Erythroblast (primary cell): ENCODE results near the gene CNTNAP1.
"Not testable (repeated sequence)": the region's sequence is repeated elsewhere in the genome, so short reads cannot be mapped to it uniquely, and the experiment has no call there.

Source experiments
- DNase-seq, 2 experiments: peaks; one replicate each; lab custom pipeline; 2025; lab: John Stamatoyannopoulos, UW
- GATA1 ChIP-seq: IDR thresholded peaks from 2 replicates; pipeline ENCODE4 v1.6.1; 2011; ENCODE audit warnings: low read depth, mild to moderate bottlenecking, control low read depth, low read length, moderate library complexity
- POLR2A ChIP-seq: IDR thresholded peaks from 2 replicates; pipeline ENCODE4 v1.6.1; 2011; ENCODE audit warnings: mild to moderate bottlenecking, low read length

The CNTNAP1 gene

GRCh38 chr17:42660692-42661345, 21.5 kb upstream of the CNTNAP1 start:
- no peak for TF ChIP-seq GATA1
- TF ChIP-seq POLR2A = no peak
- no peak for DNase-seq

DNA sequence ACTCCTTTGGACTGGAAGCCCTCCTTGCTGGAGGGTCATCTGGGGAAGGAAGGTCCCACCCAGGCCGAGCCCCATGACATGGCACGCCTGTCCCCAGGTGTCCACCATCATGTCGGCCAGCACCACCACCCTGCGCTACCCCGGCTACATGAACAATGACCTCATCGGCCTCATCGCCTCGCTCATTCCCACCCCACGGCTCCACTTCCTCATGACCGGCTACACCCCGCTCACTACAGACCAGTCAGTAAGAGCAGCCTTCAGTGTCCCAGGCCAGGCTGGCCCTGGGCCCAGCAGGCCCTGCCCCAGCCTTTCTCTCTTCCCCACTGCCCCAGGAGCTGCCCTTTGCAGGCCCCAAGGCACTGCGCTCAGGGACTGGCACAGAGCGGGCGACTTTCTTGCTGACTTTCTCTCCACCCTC, 16.7 kb upstream of the CNTNAP1 start:
- DNase-seq = no peak
- no peak for TF ChIP-seq POLR2A
- no peak for TF ChIP-seq GATA1

- DNase-seq = not testable (repeated sequence)
Observed at GRCh38 chr17:42666126-42666525, 16.2 kb upstream of the CNTNAP1 start.

DNA sequence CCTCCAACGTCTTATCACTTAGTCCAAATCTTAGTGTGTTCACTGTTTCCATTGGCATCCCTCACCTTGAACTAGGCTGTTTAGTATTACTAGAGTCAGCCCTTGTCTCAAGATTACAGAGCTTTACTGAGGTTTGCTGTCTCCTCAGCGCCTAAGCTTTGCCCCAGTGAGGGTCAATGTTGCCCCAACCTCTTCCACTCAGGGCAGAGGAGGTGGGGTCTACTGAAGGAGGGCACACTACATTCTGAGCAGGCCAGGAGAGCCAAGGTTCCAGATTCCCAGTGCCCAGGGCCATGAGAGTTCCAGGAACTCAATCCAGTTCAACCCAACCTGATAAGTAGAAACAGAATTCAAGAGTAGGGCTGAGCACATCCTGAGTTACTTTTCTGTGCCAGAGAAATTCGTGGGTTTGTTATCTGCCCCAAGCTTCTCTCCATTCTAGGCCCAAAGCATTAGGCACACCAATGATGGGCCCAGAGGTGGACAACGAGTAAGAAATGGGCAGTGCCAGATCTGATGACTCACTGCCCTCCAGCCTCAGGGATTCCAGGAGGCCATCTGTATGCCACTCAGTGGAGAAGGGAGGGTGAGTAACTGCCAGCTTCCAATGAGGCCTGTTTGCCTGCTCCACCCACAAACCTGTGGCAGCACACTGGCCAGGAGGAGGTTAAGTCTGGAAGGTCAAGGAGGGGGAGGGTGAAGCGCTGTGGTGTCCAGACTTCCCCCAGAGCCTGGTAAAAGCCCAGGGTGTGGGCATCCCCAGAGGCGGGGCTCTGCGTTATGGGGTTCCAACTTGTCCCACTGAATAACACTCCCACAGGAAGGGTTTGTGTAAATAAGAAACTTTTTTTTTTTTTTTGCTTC, 15.0 kb upstream of the CNTNAP1 start:
- no peak for TF ChIP-seq GATA1
- peak; percentile 55 for TF ChIP-seq POLR2A
- DNase-seq = no peak

- TF ChIP-seq GATA1 (no peak), POLR2A (peak; percentile 7)
- no peak for DNase-seq
Observed at GRCh38 chr17:42669705-42669976, 12.7 kb upstream of the CNTNAP1 start.

GRCh38 chr17:42669977-42670788, 12.1 kb upstream of the CNTNAP1 start:
- peak; percentile 63 to 66 for DNase-seq
- TF ChIP-seq POLR2A = no peak
- TF ChIP-seq GATA1 = no peak

GRCh38 chr17:42670789-42671657, 11.3 kb upstream of the CNTNAP1 start:
- TF ChIP-seq POLR2A (peak; percentile 65), GATA1 (no peak)
- peak; percentile 52 to 68 for DNase-seq

DNA sequence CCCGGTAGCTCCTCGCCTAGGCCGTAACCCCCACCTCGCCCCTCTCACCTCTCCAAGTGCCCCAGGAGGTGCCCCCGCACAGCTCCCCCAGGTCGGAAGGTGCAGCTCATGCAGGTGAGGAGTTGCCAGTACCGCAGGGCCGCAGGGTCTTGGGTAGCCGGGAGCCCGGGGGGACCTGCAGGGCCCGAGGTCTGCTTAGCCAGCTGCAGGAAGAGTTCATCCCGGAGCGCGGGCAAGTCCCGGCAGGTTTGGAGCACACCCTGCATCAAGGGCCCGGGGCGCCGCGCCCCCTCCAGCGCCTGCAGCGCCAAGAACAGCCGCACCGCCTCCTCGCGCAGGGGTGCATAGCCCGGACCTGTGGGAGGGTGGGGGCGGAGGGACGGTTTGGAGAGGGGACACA, 10.3 kb upstream of the CNTNAP1 start:
- TF ChIP-seq POLR2A (no peak), GATA1 (no peak)
- DNase-seq = no peak

DNA sequence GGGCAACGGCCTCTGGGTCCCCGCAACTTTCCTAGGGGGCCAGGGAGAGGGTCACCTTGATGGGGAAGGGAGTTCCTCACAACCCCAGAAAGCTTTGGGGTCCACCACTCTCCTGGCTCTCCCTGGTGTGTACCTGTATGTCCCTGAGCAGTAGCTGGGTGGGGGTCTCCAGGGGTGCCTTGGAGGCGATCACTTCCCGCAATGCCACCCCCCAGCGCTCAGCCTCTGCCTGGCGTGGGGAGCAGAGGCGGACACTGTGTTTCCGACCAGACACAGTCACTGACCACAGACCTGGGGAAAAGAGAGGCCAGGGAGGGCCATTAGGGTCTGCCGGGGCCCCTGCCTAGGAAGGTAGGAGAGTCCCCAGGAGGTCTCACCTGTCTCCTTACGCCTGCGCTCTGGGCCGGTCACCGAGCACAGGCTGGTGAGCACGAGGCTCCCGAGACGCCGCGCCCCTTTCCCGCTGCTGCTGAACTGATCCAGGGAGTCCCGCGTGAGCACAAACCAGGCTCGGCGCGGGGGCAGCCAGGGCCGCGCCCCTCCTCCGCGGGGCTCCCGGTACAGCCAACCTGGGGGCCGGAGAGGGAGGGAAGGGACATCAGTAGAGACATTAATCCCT, 9.0 kb upstream of the CNTNAP1 start:
- TF ChIP-seq GATA1 (no peak), POLR2A (no peak)

DNA sequence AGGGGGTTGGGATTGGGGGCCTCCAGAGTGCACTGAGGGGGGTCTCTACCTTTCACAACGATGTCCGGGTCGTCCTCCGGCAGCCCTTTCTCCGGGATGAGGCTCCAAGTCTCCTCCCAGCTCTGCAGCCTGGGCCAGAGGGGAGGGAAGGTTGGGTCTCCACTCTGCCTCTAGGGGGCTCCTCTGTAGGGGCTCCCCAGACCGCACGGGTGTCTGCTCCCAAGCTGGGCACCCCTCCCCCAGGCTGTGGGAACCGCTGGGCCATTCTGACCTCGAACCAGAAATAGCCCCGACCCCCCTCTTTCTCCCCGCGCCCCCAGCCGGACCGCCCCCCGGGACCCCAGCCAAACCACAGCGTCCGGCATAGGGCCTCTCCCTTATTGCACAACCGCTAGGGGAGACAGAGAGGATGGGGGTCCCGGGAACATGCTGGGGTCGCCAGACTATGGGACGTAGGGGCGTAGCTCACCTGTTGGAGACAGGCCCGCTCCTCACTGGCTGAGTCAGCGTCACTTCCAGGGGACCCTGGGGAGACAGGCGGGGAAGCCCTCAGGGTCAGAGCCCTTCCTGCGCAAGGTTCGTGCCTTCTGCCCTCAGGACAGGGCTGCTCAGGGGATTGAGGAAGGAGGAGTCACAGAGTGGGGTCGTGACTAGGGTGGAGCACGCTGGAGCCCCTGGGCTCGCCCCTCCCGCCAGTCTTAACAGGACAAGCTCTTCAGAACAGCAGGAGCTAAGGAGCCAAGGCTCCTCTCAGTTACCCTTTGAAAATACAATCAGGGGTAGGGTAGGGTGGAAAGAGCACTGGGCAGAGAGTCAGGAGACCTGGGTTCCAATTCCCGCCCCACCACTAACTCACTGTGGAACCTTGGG, 8.2 kb upstream of the CNTNAP1 start:
- no peak for TF ChIP-seq GATA1
- TF ChIP-seq POLR2A = peak; percentile 59
- DNase-seq = peak; percentile 65 to 69

More for the DNA sequence above, 9.0 kb upstream of the CNTNAP1 start:
- no peak for DNase-seq

- TF ChIP-seq POLR2A (peak; percentile 47), GATA1 (no peak)
- DNase-seq = peak in 1 of 2 experiments; percentile 56
Observed at GRCh38 chr17:42674755-42675347, 7.5 kb upstream of the CNTNAP1 start.
